Gastrocnemius medialis (tissue), 4 donors: ENCODE results near the gene LMCD1. TPM values are rescaled to one million over a fixed set of nuclear protein-coding genes. Genes with fewer than 3 reads are reported as not detected.

Experiments used
- ATAC-seq, 2 donors: fragments of 150-250 bp; one replicate each; pipeline ENCODE4 v1.9.1; 2016
- DNase-seq, 2 donors: peaks; one replicate each; pipeline ENCODE4 v3.0.0-alpha.2; 2019
- H3K27ac ChIP-seq, 4 donors: fragments of 200-600 bp; sonication (generic); 1 replicate in 1 of 4; 2 replicates in 3 of 4; pipeline ENCODE4 v1.5.1; 2016 to 2018; ENCODE audit warnings: mild to moderate bottlenecking in 2 of 4, moderate library complexity in 1 of 4
- H3K27me3 ChIP-seq, 3 donors: fragments of 200-600 bp; sonication (generic) in 2 of 3; 1 replicate in 1 of 3; 2 replicates in 2 of 3; pipeline versions ENCODE4 v1.5.1 to v1.6.0; 2016 to 2019; ENCODE audit warnings: mild to moderate bottlenecking in 1 of 3, moderate library complexity in 1 of 3
- H3K36me3 ChIP-seq, 2 donors: fragments of 200-600 bp; sonication (generic) in 1 of 2; one replicate each; pipeline ENCODE4 v1.5.1; 2017 to 2018
- H3K4me1 ChIP-seq, 2 donors: fragments of 200-600 bp; sonication (generic) in 1 of 2; one replicate each; pipeline ENCODE4 v1.5.1; 2016 to 2017; ENCODE audit warnings: mild to moderate bottlenecking in 2 of 2
- H3K4me3 ChIP-seq, 4 donors: fragments of 200-600 bp; sonication (generic) in 3 of 4; 1 replicate in 1 of 4; 2 replicates in 3 of 4; pipeline ENCODE4 v1.5.1; 2016 to 2019; ENCODE audit warnings: mild to moderate bottlenecking in 2 of 4
- H3K9me3 ChIP-seq, 3 donors: fragments of 200-600 bp; sonication (generic) in 2 of 3; 1 replicate in 1 of 3; 2 replicates in 2 of 3; pipeline ENCODE4 v1.5.1; 2016 to 2019
- POLR2A ChIP-seq, 2 donors: fragments of 450-650 bp; IDR thresholded peaks; one replicate each; pipeline ENCODE4 v1.6.1; 2017; ENCODE audit warnings: antibody characterized with exemption in 2 of 2, mild to moderate bottlenecking in 2 of 2, moderate library complexity in 2 of 2
- in situ Hi-C, 4 donors: fragments of 200-750 bp; cut with MboI; loops; one replicate each; pipeline versions ENCODE4 v1.15.0 to v1.8.0; 2017; ENCODE audit warnings: low sequenced_read_pairs in 4 of 4
- intact Hi-C: fragments of 100-400 bp; cut with DNase I; formaldehyde crosslinking; loops from one replicate; pipeline ENCODE4 v1.15.1; 2023; ENCODE audit warnings: low total_unique reads
- total RNA-seq, 4 donors: library from RNA; depleted of rRNA; stranded (reverse); fragments of >200 nt; gene quantifications; one replicate each; pipeline versions ENCODE4 v1.1.0 to v1.2.3, GENCODE V29; 2016
- TF ChIP-seq, protein P1 (sequence below), 5 experiments: fragments of 450-650 bp in 3 of 5; fragments of 200-600 bp in 2 of 5; sonication (generic) in 2 of 5; IDR thresholded peaks in 4 of 5; conservative IDR thresholded peaks in 1 of 5; 1 replicate in 4 of 5; 2 replicates in 1 of 5; pipeline ENCODE4 v1.5.1; 2016 to 2019; ENCODE audit warnings: antibody characterized with exemption in 5 of 5, mild to moderate bottlenecking in 3 of 5, moderate library complexity in 3 of 5

LMCD1 gene
- total RNA-seq, 4 donors from 2014 or later, result 96.0 to 581 (median 167) TPM

DNA sequence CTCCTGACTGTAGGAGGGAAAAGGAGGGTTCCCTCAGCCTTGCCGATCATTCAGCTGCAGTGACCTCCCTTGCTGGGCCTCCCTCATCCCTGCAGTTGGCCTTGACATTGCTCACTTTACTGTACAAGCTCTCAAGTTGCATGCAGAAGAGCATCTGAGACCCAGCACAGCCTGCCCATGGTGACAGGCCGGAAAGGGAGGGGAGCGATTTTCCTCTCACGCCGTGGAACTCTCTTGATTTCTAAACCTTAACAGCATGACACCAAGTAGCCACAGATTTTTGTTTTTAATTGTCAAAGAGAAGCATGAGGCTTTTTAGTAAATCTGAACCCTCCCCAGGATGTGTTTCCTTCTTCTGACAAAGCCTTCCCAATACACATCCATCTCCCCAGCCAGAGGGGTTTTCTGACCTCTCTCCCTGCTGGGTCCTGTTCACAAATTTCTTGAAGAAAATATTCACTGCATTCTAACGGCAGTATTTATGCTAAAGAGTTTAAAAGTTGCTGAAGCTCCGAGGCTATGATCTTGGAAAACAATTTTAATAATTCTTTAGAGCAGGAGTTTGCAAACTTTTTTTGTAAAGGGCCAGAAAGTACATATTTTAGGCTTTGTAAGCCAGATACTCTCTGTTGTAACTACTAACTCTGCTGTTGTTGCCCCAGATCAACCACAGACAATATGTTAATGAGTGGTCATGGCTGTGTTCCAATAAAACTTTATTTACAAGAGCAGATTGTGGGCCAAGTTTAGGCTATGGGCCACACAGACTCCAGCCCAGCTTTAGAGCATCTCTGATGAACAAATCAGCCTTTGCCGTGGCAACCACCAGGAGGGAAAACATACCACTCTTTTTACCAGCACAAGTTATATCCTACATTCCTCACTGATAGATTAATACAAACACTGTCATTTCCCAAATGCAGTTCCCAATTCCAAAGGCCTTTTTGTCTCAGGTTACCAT is 34.8 kb downstream of the LMCD1 start:
- H3K4me1 ChIP-seq, result peaks cover 51 to 67% of the 10 kb centered on the region in 2 donors
- peaks cover 5 to 41% of the 10 kb centered on the region in 2 donors for H3K36me3 ChIP-seq
- TF ChIP-seq, protein P1, sequence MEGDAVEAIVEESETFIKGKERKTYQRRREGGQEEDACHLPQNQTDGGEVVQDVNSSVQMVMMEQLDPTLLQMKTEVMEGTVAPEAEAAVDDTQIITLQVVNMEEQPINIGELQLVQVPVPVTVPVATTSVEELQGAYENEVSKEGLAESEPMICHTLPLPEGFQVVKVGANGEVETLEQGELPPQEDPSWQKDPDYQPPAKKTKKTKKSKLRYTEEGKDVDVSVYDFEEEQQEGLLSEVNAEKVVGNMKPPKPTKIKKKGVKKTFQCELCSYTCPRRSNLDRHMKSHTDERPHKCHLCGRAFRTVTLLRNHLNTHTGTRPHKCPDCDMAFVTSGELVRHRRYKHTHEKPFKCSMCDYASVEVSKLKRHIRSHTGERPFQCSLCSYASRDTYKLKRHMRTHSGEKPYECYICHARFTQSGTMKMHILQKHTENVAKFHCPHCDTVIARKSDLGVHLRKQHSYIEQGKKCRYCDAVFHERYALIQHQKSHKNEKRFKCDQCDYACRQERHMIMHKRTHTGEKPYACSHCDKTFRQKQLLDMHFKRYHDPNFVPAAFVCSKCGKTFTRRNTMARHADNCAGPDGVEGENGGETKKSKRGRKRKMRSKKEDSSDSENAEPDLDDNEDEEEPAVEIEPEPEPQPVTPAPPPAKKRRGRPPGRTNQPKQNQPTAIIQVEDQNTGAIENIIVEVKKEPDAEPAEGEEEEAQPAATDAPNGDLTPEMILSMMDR (IDR thresholded peaks at IDR 0.05 in 4 of 5, conservative IDR thresholded peaks at IDR 0.05 in 1 of 5), result no peak
- TF ChIP-seq POLR2A (IDR thresholded peaks at IDR 0.05), result no peak
- H3K9me3 ChIP-seq, result no peaks in the 10 kb centered on the region
- H3K27me3 ChIP-seq, result no peaks in the 10 kb centered on the region
- no peak overlapping the region for H3K4me3 ChIP-seq
- DNase-seq (no peak), ATAC-seq (peak in 1 of 2 donors; percentile 22)
- in situ Hi-C loops (no loop called here), intact Hi-C loops (loop anchor here (2.0 kb wide), 1 partner anchor 14 kb away; no protein-coding TSS in a partner anchor)
- H3K27ac ChIP-seq, result peak overlapping the region; percentile 19 to 95 (median 72)

GRCh38 chr3:8537440-8537839 is 35.8 kb downstream of the LMCD1 start:
- Histone ChIP-seq H3K4me3 (no peak overlapping the region), H3K9me3 (no peaks in the 10 kb centered on the region), H3K36me3 (peaks cover 5 to 46% of the 10 kb centered on the region in 2 donors), H3K27me3 (no peaks in the 10 kb centered on the region), H3K27ac (peak overlapping the region; percentile 6 to 95 (median 68)), H3K4me1 (peaks cover 45 to 62% of the 10 kb centered on the region in 2 donors)
- intact Hi-C loops, result loop anchor here (2.0 kb wide), 1 partner anchor 15 kb away; no protein-coding TSS in a partner anchor
- in situ Hi-C loops, result no loop called here
- no peak for ATAC-seq
- DNase-seq, result no peak
- no peak for TF ChIP-seq POLR2A (IDR thresholded peaks at IDR 0.05)
- TF ChIP-seq, protein P1 (IDR thresholded peaks at IDR 0.05 in 4 of 5, conservative IDR thresholded peaks at IDR 0.05 in 1 of 5), result no peak

DNA sequence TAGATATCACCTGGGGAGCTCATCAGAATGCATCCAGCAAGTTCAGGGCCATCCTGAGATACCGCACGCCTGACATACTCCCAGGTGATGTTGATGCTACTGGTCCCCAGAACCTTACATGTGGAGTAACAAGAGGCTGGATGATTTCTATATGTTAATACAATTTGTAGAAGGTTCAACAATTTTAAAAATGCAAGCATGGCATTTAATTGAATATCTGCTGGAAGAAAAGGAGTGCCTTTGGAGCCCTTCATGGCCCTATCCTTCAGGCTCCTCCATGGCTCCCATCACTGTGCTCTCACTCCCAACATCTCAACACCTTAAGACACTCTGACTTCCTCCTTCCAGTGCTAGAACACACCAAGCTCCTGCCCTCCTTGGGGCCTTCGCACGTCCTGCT is 36.6 kb downstream of the LMCD1 start:
- no peaks in the 10 kb centered on the region for H3K9me3 ChIP-seq
- H3K36me3 ChIP-seq, result peaks cover 5 to 54% of the 10 kb centered on the region in 2 donors
- ATAC-seq, result no peak
- in situ Hi-C loops (no loop called here), intact Hi-C loops (no loop called here)
- peak overlapping the region in 2 of 4 donors; percentile 93 to 95 for H3K27ac ChIP-seq
- peaks cover 42 to 61% of the 10 kb centered on the region in 2 donors for H3K4me1 ChIP-seq
- no peaks in the 10 kb centered on the region for H3K27me3 ChIP-seq
- H3K4me3 ChIP-seq, result no peak overlapping the region
- no peak for DNase-seq
- TF ChIP-seq, protein P1 (IDR thresholded peaks at IDR 0.05 in 4 of 5, conservative IDR thresholded peaks at IDR 0.05 in 1 of 5), result no peak
- no peak for TF ChIP-seq POLR2A (IDR thresholded peaks at IDR 0.05)

DNA sequence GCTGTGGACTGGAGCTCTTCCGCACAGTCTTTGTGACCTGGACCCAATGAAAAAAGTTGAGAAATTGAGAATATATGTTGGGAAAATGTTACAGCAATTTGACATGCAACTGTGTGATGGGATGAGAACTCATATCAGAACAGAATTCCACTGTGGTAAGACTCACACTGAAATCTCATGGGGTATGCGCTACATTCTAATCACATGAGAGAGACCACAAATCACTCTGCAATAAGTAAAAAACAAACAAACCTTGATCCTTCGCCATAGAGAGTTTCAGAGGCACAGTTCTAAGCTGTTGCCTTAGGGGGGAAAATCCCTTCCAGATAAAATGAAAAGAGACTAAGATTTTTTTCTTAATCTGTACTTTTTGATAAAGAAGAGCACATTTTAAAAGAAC is 37.3 kb downstream of the LMCD1 start:
- in situ Hi-C loops, result no loop called here
- Histone ChIP-seq H3K4me1 (peaks cover 37 to 55% of the 10 kb centered on the region in 2 donors), H3K27ac (peak overlapping the region; percentile 57 to 93 (median 66)), H3K9me3 (no peaks in the 10 kb centered on the region), H3K4me3 (no peak overlapping the region), H3K36me3 (peaks cover 5 to 59% of the 10 kb centered on the region in 2 donors), H3K27me3 (no peaks in the 10 kb centered on the region)
- DNase-seq (no peak), ATAC-seq (no peak)
- TF ChIP-seq, protein P1 (IDR thresholded peaks at IDR 0.05 in 4 of 5, conservative IDR thresholded peaks at IDR 0.05 in 1 of 5), result no peak
- TF ChIP-seq POLR2A (IDR thresholded peaks at IDR 0.05), result no peak
- intact Hi-C loops, result no loop called here
